Sigmoid colon (tissue), 7 donors: ENCODE measurements around the gene TCF7L2. TPM values are rescaled to one million over a fixed set of nuclear protein-coding genes. Genes with fewer than 3 reads are reported as not detected.

Source experiments
- DNase-seq: peaks from one replicate; pipeline ENCODE4 v3.0.0-alpha.2; 2019
- H3K27ac ChIP-seq, 4 donors: fragments of 200-600 bp; sonication (generic); one replicate each; pipeline ENCODE4 v1.5.1; 2016 to 2019; ENCODE audit warnings: mild to moderate bottlenecking in 1 of 4
- H3K27me3 ChIP-seq, 3 donors: fragments of 200-600 bp; sonication (generic); one replicate each; pipeline ENCODE4 v1.5.1; 2019; ENCODE audit warnings: mild to moderate bottlenecking in 1 of 3
- H3K36me3 ChIP-seq, 4 donors: fragments of 200-600 bp; sonication (generic); one replicate each; pipeline ENCODE4 v1.5.1; 2016 to 2019
- H3K4me1 ChIP-seq, 4 donors: fragments of 200-600 bp; sonication (generic); one replicate each; pipeline ENCODE4 v1.5.1; 2017 to 2019
- H3K4me3 ChIP-seq, 4 donors: fragments of 200-600 bp; sonication (generic); one replicate each; pipeline ENCODE4 v1.5.1; 2017 to 2019; ENCODE audit warnings: mild to moderate bottlenecking in 2 of 4, moderate library complexity in 1 of 4
- H3K9me3 ChIP-seq, 4 donors: fragments of 200-600 bp in 3 of 4; sonication (generic) in 3 of 4; one replicate each; pipeline versions ENCODE4 v1.5.1 to v1.6.1; 2013 to 2019
- CTCF ChIP-seq, 4 experiments: fragments of 450-650 bp in 3 of 4; fragments of 200-600 bp in 1 of 4; IDR thresholded peaks; one replicate each; pipeline ENCODE4 v1.5.1; 2016 to 2019; ENCODE audit warnings: antibody characterized with exemption in 4 of 4, mild to moderate bottlenecking in 3 of 4, moderate library complexity in 2 of 4
- EP300 ChIP-seq, 4 donors: sonication (generic); formaldehyde crosslinking; IDR thresholded peaks; one replicate each; pipeline ENCODE4 v1.6.1; 2017; ENCODE audit warnings: antibody characterized with exemption in 4 of 4
- POLR2A ChIP-seq, 2 donors: fragments of 450-650 bp; IDR thresholded peaks; one replicate each; pipeline ENCODE4 v1.6.1; 2016; ENCODE audit warnings: antibody characterized with exemption in 2 of 2, mild to moderate bottlenecking in 2 of 2, moderate library complexity in 2 of 2
- POLR2AphosphoS5 ChIP-seq, 4 donors: sonication (generic); formaldehyde crosslinking; IDR thresholded peaks; one replicate each; pipeline ENCODE4 v1.6.1; 2017; ENCODE audit warnings: antibody characterized with exemption in 4 of 4
- WGBS, 2 donors: extraction: QIAGEN DNeasy Blood & Tissue Kit; methylation state at CpG; one replicate each; pipeline ENCODE4 v1.1.7; 2013; 5-methylcytosine and 5-hydroxymethylcytosine counted together
- intact Hi-C: fragments of 100-400 bp; cut with DNase I; formaldehyde crosslinking; loops from one replicate; pipeline ENCODE4 v1.15.1; 2023
- polyA plus RNA-seq, 3 donors: library from polyadenylated mRNA; stranded (reverse); fragments of 200-250 nt; gene quantifications; one replicate each; pipeline ENCODE4 v1.2.3, GENCODE V29; 2013
- total RNA-seq, 4 donors: library from RNA; depleted of rRNA; stranded (reverse); fragments of >200 nt; gene quantifications; one replicate each; pipeline ENCODE4 v1.1.0, GENCODE V29; 2016
- donor health status: healthy with polysubstance abuse.
- donor health status: Bipolar disorder and iron deficiency.
- donor health status: healthy.

TCF7L2 gene
- total and polyA plus RNA-seq, 7 donors, result 15.3 to 40.4 (median 30.0) TPM

GRCh38 chr10:112950714-112951358 is 789 bp downstream of the TCF7L2 start:
- peak; percentile 74 for DNase-seq
- H3K9me3 ChIP-seq, result no peaks in the 10 kb centered on the region
- no peaks in the 10 kb centered on the region for H3K27me3 ChIP-seq
- intact Hi-C loops, result loop anchor here (2.0 to 10.0 kb wide), 6 partner anchors 46 to 434 kb away; no protein-coding TSS in a partner anchor
- peak overlapping the region; percentile 87 to 97 (median 96) for H3K27ac ChIP-seq
- 1% methylated on average over 56 of the region's 56 CpGs for WGBS, 2 donors
- H3K4me1 ChIP-seq, result peaks cover 0 to 47% (median 38%) of the 10 kb centered on the region in 4 donors
- H3K36me3 ChIP-seq, result no peaks in the 10 kb centered on the region
- H3K4me3 ChIP-seq, result peak overlapping the region; percentile 70 to 91 (median 90)
- TF ChIP-seq POLR2AphosphoS5 (IDR thresholded peaks at IDR 0.05) (peak in 1 of 4 donors; percentile 3), POLR2A (IDR thresholded peaks at IDR 0.05) (no peak), CTCF (IDR thresholded peaks at IDR 0.05) (no peak)

- no peaks in the 10 kb centered on the region for H3K36me3 ChIP-seq
- H3K27me3 ChIP-seq, result no peaks in the 10 kb centered on the region
- peak; percentile 82 for DNase-seq
- H3K4me3 ChIP-seq, result peak overlapping the region; percentile 70 to 91 (median 90)
- intact Hi-C loops, result loop anchor here (2.0 to 10.0 kb wide), 7 partner anchors 46 to 433 kb away; no protein-coding TSS in a partner anchor
- no peaks in the 10 kb centered on the region for H3K9me3 ChIP-seq
- H3K4me1 ChIP-seq, result peaks cover 0 to 53% (median 46%) of the 10 kb centered on the region in 4 donors
- peak overlapping the region; percentile 87 to 97 (median 96) for H3K27ac ChIP-seq
- 0 to 1% methylated on average over 64 of the region's 65 CpGs for WGBS, 2 donors
- TF ChIP-seq EP300 (IDR thresholded peaks at IDR 0.05) (no peak), CTCF (IDR thresholded peaks at IDR 0.05) (peak in 1 of 4 experiments; percentile 9), POLR2AphosphoS5 (IDR thresholded peaks at IDR 0.05) (peak; percentile 24 to 61 (median 58)), POLR2A (IDR thresholded peaks at IDR 0.05) (no peak)
Observed at GRCh38 chr10:112951359-112952281, 1.6 kb downstream of the TCF7L2 start.

- peak; percentile 64 for DNase-seq
- intact Hi-C loops, result loop anchor here (2.0 to 10.0 kb wide), 4 partner anchors 45 to 388 kb away; no protein-coding TSS in a partner anchor
Observed at GRCh38 chr10:112952282-112953173, 2.5 kb downstream of the TCF7L2 start.

More at GRCh38 chr10:112952282-112953173, 2.5 kb downstream of the TCF7L2 start:
- Histone ChIP-seq H3K4me1 (peaks cover 0 to 60% (median 55%) of the 10 kb centered on the region in 4 donors), H3K27me3 (no peaks in the 10 kb centered on the region), H3K9me3 (no peaks in the 10 kb centered on the region), H3K36me3 (no peaks in the 10 kb centered on the region), H3K4me3 (peak overlapping the region; percentile 70 to 91 (median 90)), H3K27ac (peak overlapping the region; percentile 87 to 97 (median 96))
- TF ChIP-seq POLR2A (IDR thresholded peaks at IDR 0.05) (no peak), CTCF (IDR thresholded peaks at IDR 0.05) (no peak), EP300 (IDR thresholded peaks at IDR 0.05) (no peak), POLR2AphosphoS5 (IDR thresholded peaks at IDR 0.05) (no peak)
- 2 to 6% methylated on average over 59 of the region's 59 CpGs for WGBS, 2 donors
